IPS DF 19.7 (cell line): ENCODE results near the gene METTL23.
"Not testable (repeated sequence)": the region's sequence is repeated elsewhere in the genome, so short reads cannot be mapped to it uniquely, and the experiment has no call there.

Source experiments
- DNase-seq: peaks from one replicate; pipeline ENCODE4 v3.0.0-alpha.2; 2013; ENCODE audit warnings: low read depth, low spot score

Gene METTL23

GRCh38 chr17:76695059-76695831 is 31.4 kb upstream of the METTL23 start:
- DNase-seq = no peak

- no peak for DNase-seq
Measured at GRCh38 chr17:76696763-76697701, 29.6 kb upstream of the METTL23 start.

GRCh38 chr17:76697702-76698465 is 28.8 kb upstream of the METTL23 start:
- DNase-seq = no peak

- DNase-seq = not testable (repeated sequence)
Measured at GRCh38 chr17:76698466-76698977, 28.1 kb upstream of the METTL23 start.

GRCh38 chr17:76700270-76700616 is 26.4 kb upstream of the METTL23 start:
- no peak for DNase-seq

DNA sequence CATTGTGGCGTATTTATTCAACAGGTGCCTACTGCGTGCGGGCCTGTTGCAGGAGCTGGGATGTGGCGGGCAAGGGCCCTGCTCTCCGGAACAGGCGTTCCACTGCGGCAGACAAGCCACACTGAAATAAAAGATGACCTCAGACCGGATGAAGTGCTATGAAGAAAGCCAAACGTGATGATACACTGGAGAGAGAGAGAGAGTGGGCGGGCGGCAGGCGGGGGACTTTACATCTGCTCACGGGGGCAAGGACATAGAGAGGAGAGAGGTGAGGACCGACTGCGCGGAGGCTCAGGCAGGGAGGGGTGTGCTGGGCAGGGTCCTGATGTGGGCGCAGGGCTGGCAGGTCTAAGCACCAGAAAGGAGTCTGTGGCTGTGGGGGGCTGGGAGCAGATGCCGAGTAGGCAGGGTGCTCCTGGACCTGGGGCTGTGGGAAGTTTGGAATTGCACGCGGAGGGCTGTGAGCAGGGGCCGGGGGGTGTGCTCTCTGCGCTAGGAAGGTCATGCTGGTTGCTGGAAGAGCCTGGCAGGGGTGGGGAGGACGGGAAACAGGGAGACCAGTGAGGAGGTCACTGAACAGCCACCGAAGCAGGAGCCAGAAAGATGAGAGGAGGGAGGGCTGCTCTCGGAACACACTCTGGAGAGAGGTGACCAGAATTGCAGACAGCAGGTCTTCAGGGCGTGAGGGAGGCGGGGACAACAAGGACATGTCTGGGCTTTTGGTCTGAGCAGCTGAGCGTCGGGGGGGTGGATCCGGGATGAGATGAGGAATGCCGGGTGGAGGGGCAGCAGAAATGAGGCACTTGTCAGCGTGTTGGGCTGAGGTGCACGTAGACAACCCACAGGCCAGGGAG is 25.8 kb upstream of the METTL23 start:
- DNase-seq = no peak

GRCh38 chr17:76701471-76701967 is 25.1 kb upstream of the METTL23 start:
- DNase-seq = no peak

DNA sequence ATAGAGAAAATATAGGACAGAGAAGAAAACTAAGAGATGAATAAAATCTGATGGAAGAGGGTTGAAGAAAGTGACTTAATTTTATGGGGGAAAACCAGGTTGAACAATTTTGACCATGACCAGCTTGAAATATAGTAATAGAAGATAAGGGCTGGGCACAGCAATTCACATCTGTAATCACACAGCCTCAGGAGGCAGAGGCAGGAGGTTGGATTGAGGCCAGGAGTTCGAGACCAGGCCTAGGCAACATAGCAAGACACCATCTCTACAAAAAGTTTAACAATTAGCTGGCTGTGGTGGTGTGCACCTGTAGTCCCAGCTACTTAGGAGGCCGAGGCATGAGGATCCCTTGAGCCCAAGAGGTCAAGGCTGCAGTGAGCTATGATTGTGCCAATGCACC is 24.6 kb upstream of the METTL23 start:
- no peak for DNase-seq

DNA sequence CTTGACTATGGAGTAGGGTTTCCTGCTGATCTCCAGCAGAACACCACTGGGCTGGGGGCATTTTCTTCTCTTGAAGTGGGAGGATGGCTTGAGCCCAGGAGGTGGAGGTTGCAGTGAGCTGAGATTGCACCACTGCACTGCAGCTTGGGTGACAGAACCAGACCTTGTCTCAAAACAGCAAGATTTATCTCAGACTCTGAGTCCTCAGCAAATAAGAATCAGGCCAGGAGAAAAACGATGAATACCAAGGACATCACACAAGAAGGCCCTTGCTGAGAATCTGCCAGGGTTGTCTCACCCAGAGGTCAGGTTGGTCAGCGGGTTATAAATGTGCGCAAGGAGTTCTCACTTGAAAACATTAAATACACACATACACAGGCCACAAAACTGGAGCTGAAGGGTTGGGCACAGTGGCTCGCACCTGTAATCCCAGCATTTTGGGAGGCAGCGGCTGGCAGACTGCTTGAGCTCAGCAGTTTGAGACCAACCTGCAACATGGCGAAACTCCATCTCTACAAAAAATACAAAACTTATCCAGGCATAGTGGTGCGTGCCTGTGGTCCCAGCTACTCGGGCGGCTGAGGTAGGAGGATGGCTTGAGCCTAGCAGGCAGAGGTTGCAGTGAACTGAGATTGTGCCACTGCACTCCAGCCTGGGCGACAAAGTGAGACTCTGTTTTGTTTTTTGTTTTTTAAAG is 23.6 kb upstream of the METTL23 start:
- DNase-seq = no peak

DNA sequence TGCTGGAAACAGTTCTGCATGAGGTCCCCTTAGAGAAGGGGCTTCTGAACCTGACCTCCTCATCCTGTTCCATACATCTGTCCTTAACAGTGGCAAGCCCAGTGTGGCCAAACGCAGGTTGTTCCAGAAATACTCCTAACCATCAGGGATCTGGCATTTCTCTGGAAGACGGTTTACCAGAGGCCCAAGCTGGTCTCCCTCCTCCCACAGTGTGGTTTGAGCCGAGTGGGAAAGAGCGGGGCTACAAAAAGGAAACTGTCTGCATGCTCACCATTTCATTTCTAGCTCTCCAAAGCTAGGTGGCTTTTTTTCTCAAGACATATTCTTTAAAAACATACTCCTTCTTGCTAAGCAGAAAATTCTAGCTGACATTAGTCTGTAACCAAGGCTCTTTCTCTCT is 21.8 kb upstream of the METTL23 start:
- DNase-seq = no peak

GRCh38 chr17:76706817-76707216 is 19.8 kb upstream of the METTL23 start:
- DNase-seq = no peak

- no peak for DNase-seq
Measured at GRCh38 chr17:76707985-76708807, 18.4 kb upstream of the METTL23 start.

GRCh38 chr17:76709077-76709950 is 17.3 kb upstream of the METTL23 start:
- no peak for DNase-seq

GRCh38 chr17:76709951-76710862 is 16.4 kb upstream of the METTL23 start:
- not testable (repeated sequence) for DNase-seq

DNA sequence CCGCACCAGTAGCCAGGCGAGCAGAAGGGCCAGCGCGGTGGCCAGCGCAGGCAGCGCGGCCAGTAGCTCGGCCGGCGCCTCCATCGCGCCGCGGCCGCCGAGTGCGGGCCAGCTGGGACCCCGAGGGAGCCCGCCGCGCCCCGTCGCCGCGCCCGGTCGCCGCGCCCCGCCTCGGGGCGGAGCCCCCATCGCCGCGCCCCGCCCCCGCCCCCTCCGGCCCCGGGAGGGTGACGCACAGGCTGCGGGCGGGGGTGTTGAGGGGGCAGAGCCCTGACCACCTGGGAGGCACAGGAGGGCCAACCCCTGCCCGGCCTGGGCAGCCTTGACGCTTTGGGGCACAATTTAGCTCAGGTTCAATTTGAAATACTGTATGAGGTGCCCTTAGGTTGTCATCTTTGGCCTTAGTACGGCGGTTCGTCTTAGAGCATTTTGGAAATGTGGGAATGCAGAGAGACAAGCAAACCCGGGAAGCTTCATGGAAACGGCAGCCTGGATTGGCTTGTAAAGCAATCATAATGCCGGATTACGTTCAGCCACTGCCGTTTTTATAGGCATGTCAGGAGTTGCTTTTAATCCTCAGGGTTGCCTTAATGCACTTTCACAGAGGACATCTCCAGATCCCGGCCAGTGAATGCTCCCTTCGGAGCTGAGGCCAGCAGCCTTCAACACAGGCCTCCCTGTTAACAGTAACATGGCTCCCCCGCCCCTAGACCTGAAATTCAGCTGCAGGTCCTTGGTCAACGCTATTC is 15.6 kb upstream of the METTL23 start, which contains the start of gene MXRA7:
Gene MXRA7 (minus strand): TSS at position 103 of the 749 bp plus-strand sequence. CDS start 19 bp downstream, at position 84.
- no peak for DNase-seq

- DNase-seq = not testable (repeated sequence)
Measured at GRCh38 chr17:76712321-76712720, 14.3 kb upstream of the METTL23 start.
